ENCODE results near the gene C13orf46.

C13orf46 gene

GRCh38 chr13:113970810-113971470 lies 2.9 kb downstream of the C13orf46 start:
- DNase-seq (ENCODE audit: low spot score): no peak

GRCh38 chr13:113969973-113970611 lies 3.8 kb downstream of the C13orf46 start:
- no peak for DNase-seq (ENCODE audit: low spot score)

- no peak for DNase-seq (ENCODE audit: low spot score)
Observed at GRCh38 chr13:113969311-113969972, 4.4 kb downstream of the C13orf46 start.

- no peak for DNase-seq (ENCODE audit: low spot score)
Observed at GRCh38 chr13:113968463-113969310, 5.2 kb downstream of the C13orf46 start.

- DNase-seq (ENCODE audit: low spot score): no peak
Observed at GRCh38 chr13:113967729-113968462, 6.0 kb downstream of the C13orf46 start.

GRCh38 chr13:113967206-113967720 lies 6.6 kb downstream of the C13orf46 start:
- DNase-seq (ENCODE audit: low spot score): no peak

GRCh38 chr13:113965968-113966884 lies 7.7 kb downstream of the C13orf46 start:
- no peak for DNase-seq (ENCODE audit: low spot score)

GRCh38 chr13:113965383-113965874 lies 8.4 kb downstream of the C13orf46 start:
- DNase-seq (ENCODE audit: low spot score): no peak

- no peak for DNase-seq (ENCODE audit: low spot score)
Observed at GRCh38 chr13:113964251-113964995, 9.5 kb downstream of the C13orf46 start.

GRCh38 chr13:113963376-113963775 lies 10.5 kb downstream of the C13orf46 start:
- no peak for DNase-seq (ENCODE audit: low spot score)

GRCh38 chr13:113962975-113963374 lies 10.9 kb downstream of the C13orf46 start:
- no peak for DNase-seq (ENCODE audit: low spot score)

GRCh38 chr13:113962386-113962785 lies 11.5 kb downstream of the C13orf46 start:
- no peak for DNase-seq (ENCODE audit: low spot score)

- DNase-seq (ENCODE audit: low spot score): no peak
Observed at GRCh38 chr13:113960276-113960948, 13.5 kb downstream of the C13orf46 start.

- DNase-seq (ENCODE audit: low spot score): no peak
Observed at GRCh38 chr13:113959198-113959597, 14.7 kb downstream of the C13orf46 start.

- no peak for DNase-seq (ENCODE audit: low spot score)
Observed at GRCh38 chr13:113958373-113958772, 15.5 kb downstream of the C13orf46 start.

GRCh38 chr13:113956571-113956970 lies 17.3 kb downstream of the C13orf46 start:
- no peak for DNase-seq (ENCODE audit: low spot score)

GRCh38 chr13:113955691-113956090 lies 18.2 kb downstream of the C13orf46 start:
- DNase-seq (ENCODE audit: low spot score): no peak

- DNase-seq (ENCODE audit: low spot score): no peak
Observed at GRCh38 chr13:113955235-113955634, 18.6 kb downstream of the C13orf46 start.
